Measurements from ENCODE around the gene MDC1. TPM values are rescaled to one million over a fixed set of nuclear protein-coding genes. Genes with fewer than 3 reads are reported as not detected.

MDC1 gene
- total and polyA plus RNA-seq, 10 donors = 7.8 to 47.7 (median 22.1) TPM

GRCh38 chr6:30682143-30683117, 34.7 kb downstream of the MDC1 start:
- no peaks in the 10 kb centered on the region for H3K27me3 ChIP-seq (replicated peaks in 1 of 7)
- intact Hi-C loops (cut with DNase I; ENCODE audit: low total_unique reads) = loop anchor here (2.0 kb wide), 1 partner anchor 38 kb away; the partner anchor contains the start of gene TUBB
- TF ChIP-seq CTCF (IDR thresholded peaks at IDR 0.05 in 8 of 11, conservative IDR thresholded peaks at IDR 0.05 in 3 of 11) (no peak), POLR2AphosphoS5 (IDR thresholded peaks at IDR 0.05) (peak; percentile 92 to 95 (median 92))
- no peaks in the 10 kb centered on the region for H3K9me3 ChIP-seq
- peaks cover 36 to 84% (median 61%) of the 10 kb centered on the region in 6 donors for H3K4me1 ChIP-seq
- peaks cover 0 to 54% (median 37%) of the 10 kb centered on the region in 6 donors for H3K36me3 ChIP-seq
- peak; percentile 99 for DNase-seq
- H3K27ac ChIP-seq = peak overlapping the region; percentile 93 to 100 (median 98)
- 1 to 3% (median 1%) methylated on average over 10 to 11 of the region's 11 CpGs for WGBS, 5 donors
- H3K4me3 ChIP-seq = peak overlapping the region; percentile 90 to 99 (median 96)

GRCh38 chr6:30681766-30682142, 35.3 kb downstream of the MDC1 start:
- TF ChIP-seq CTCF (IDR thresholded peaks at IDR 0.05 in 8 of 11, conservative IDR thresholded peaks at IDR 0.05 in 3 of 11) = no peak
- no peak for TF ChIP-seq POLR2A (IDR thresholded peaks at IDR 0.05)
- TF ChIP-seq POLR2AphosphoS5 (IDR thresholded peaks at IDR 0.05) = no peak
- peak; percentile 53 for DNase-seq
- Histone ChIP-seq H3K36me3 (peaks cover 2 to 61% (median 44%) of the 10 kb centered on the region in 6 donors), H3K4me3 (peak overlapping the region; percentile 43 to 99 (median 95)), H3K9me3 (no peaks in the 10 kb centered on the region), H3K27me3 (replicated peaks in 1 of 7) (no peaks in the 10 kb centered on the region), H3K27ac (peak overlapping the region; percentile 93 to 100 (median 98)), H3K4me1 (peaks cover 36 to 88% (median 62%) of the 10 kb centered on the region in 6 donors)
- intact Hi-C loops (cut with DNase I; ENCODE audit: low total_unique reads) = loop anchor here (2.0 kb wide), 1 partner anchor 39 kb away; the partner anchor contains the start of gene TUBB
- WGBS, 5 donors = 4 to 20% (median 9%) methylated on average over 4 of the region's 4 CpGs

- peak; percentile 58 for DNase-seq
- peak overlapping the region in 7 of 8 donors; percentile 25 to 99 (median 95) for H3K4me3 ChIP-seq
- peaks cover 36 to 84% (median 58%) of the 10 kb centered on the region in 6 donors for H3K4me1 ChIP-seq
- no peaks in the 10 kb centered on the region for H3K27me3 ChIP-seq (replicated peaks in 1 of 7)
- no peaks in the 10 kb centered on the region for H3K9me3 ChIP-seq
- 42 to 59% (median 51%) methylated on average over 7 of the region's 7 CpGs for WGBS, 5 donors
- peak overlapping the region; percentile 11 to 100 (median 98) for H3K27ac ChIP-seq
- peaks cover 7 to 66% (median 56%) of the 10 kb centered on the region in 6 donors for H3K36me3 ChIP-seq
- intact Hi-C loops (cut with DNase I; ENCODE audit: low total_unique reads) = loop anchor here (10.0 kb wide), 1 partner anchor 195 kb away; the partner anchor contains the start of gene HLA-E
- TF ChIP-seq CTCF (IDR thresholded peaks at IDR 0.05 in 8 of 11, conservative IDR thresholded peaks at IDR 0.05 in 3 of 11) (no peak), POLR2A (IDR thresholded peaks at IDR 0.05) (no peak), POLR2AphosphoS5 (IDR thresholded peaks at IDR 0.05) (no peak)
Observed at GRCh38 chr6:30679765-30680535, 37.1 kb downstream of the MDC1 start.

Measured in spleen (tissue), 11 donors.